Endodermal cell (in vitro differentiated cells): ENCODE data around the gene C19orf67. TPM values are rescaled to one million over a fixed set of nuclear protein-coding genes. Genes with fewer than 3 reads are reported as not detected.

Experiments
- DNase-seq: peaks from one replicate; pipeline ENCODE4 v3.0.0-alpha.2; 2017
- H3K27ac ChIP-seq: 2 replicates; pipeline ENCODE4 v1.5.1; 2013; ENCODE audit warnings: mild to moderate bottlenecking, low read depth, low read length, moderate library complexity
- H3K27me3 ChIP-seq: 2 replicates; pipeline ENCODE4 v1.6.1; 2013; ENCODE audit warnings: mild to moderate bottlenecking, low read length, moderate library complexity; ENCODE audit not compliant: insufficient read depth, control insufficient read depth, poor library complexity, severe bottlenecking
- H3K36me3 ChIP-seq: 2 replicates; pipeline ENCODE4 v1.7.0; 2013; ENCODE audit warnings: mild to moderate bottlenecking, low read length, moderate library complexity; ENCODE audit not compliant: control insufficient read depth, insufficient read depth
- H3K4me1 ChIP-seq: one replicate; pipeline ENCODE4 v1.7.0; 2013; ENCODE audit warnings: low read length; ENCODE audit not compliant: control insufficient read depth, insufficient read depth
- H3K4me3 ChIP-seq: 2 replicates; pipeline ENCODE4 v1.5.1; 2013; ENCODE audit warnings: mild to moderate bottlenecking, low read length, moderate library complexity
- H3K9ac ChIP-seq: 2 replicates; pipeline ENCODE4 v1.6.1; 2013; ENCODE audit warnings: mild to moderate bottlenecking, low read length, moderate library complexity; ENCODE audit not compliant: poor library complexity, severe bottlenecking; ENCODE audit errors: extremely low read depth
- H3K9me3 ChIP-seq: 2 replicates; pipeline ENCODE4 v1.6.1; 2013; ENCODE audit warnings: mild to moderate bottlenecking, low read length, moderate library complexity; ENCODE audit not compliant: control insufficient read depth
- H3K27ac Mint-ChIP-seq: 2 replicates; pipeline ENCODE4 v1.8.0; 2020; ENCODE audit warnings: mixed read lengths
- H3K27me3 Mint-ChIP-seq: 2 replicates; pipeline ENCODE4 v1.8.0; 2021; ENCODE audit warnings: mild to moderate bottlenecking, mixed read lengths; ENCODE audit not compliant: insufficient read depth
- H3K36me3 Mint-ChIP-seq: 2 replicates; pipeline ENCODE4 v1.8.0; 2020; ENCODE audit warnings: low read depth, mixed read lengths
- H3K4me1 Mint-ChIP-seq: 2 replicates; pipeline ENCODE4 v1.8.0; 2020; ENCODE audit warnings: mixed read lengths
- H3K4me3 Mint-ChIP-seq: 2 replicates; pipeline ENCODE4 v1.8.0; 2020; ENCODE audit warnings: mild to moderate bottlenecking, moderate library complexity, mixed read lengths
- H3K9me3 Mint-ChIP-seq: 2 replicates; pipeline ENCODE4 v1.8.0; 2020; ENCODE audit warnings: mild to moderate bottlenecking, mixed read lengths
- CTCF ChIP-seq: fragments of 200-600 bp; sonication (generic); conservative IDR thresholded peaks from 2 replicates; pipeline ENCODE4 v1.5.0; 2021; ENCODE audit warnings: antibody characterized with exemption, mild to moderate bottlenecking
- WGBS, 2 experiments: methylation state at CpG; one replicate each; pipeline versions ENCODE4 v1.1.5 to v1.1.7; 2013; ENCODE audit warnings: missing lambda C conversion rate in 2 of 2, mixed read lengths in 1 of 2; ENCODE audit not compliant: insufficient coverage in 1 of 2, insufficient read length in 1 of 2; 5-methylcytosine and 5-hydroxymethylcytosine counted together
- total RNA-seq, 2 donors: library from RNA; stranded (reverse); fragmentation: NEBNext Ultra II Directional in 1 of 2; extraction: Animal tissue kit (Norgen Biotek cat#: 25700) in 1 of 2; gene quantifications; 2 replicates in 1 of 2; 3 replicates in 1 of 2; pipeline ENCODE4 v1.2.1, GENCODE V29; 2021

C19orf67 gene
- total RNA-seq, 2 donors from 2014 or later: 0.73 to 1.1 TPM

- H3K27ac Mint-ChIP-seq: no peak overlapping the region
- no peak overlapping the region for H3K4me3 Mint-ChIP-seq
- DNase-seq: no peak
- no peak overlapping the region for H3K27ac ChIP-seq
- H3K4me3 ChIP-seq: no peak overlapping the region
- H3K27me3 ChIP-seq: peaks cover 35% of the 10 kb centered on the region
- no peak overlapping the region for H3K9ac ChIP-seq
- no peaks in the 10 kb centered on the region for H3K36me3 ChIP-seq
- TF ChIP-seq CTCF: no peak
- H3K9me3 ChIP-seq: no peaks in the 10 kb centered on the region
- 95% methylated on average over 34 to 43 of the region's 43 CpGs for WGBS, 2 experiments
- peaks cover 40% of the 10 kb centered on the region for H3K27me3 Mint-ChIP-seq
- no peaks in the 10 kb centered on the region for H3K4me1 ChIP-seq
- no peaks in the 10 kb centered on the region for H3K9me3 Mint-ChIP-seq
- peaks cover 1% of the 10 kb centered on the region for H3K4me1 Mint-ChIP-seq
- no peaks in the 10 kb centered on the region for H3K36me3 Mint-ChIP-seq
These were observed 15.1 kb downstream of the C19orf67 start for GRCh38 chr19:14070268-14071050.

GRCh38 chr19:14066134-14066533 is 19.4 kb downstream of the C19orf67 start:
- no peak overlapping the region for H3K4me3 Mint-ChIP-seq
- H3K36me3 ChIP-seq: no peaks in the 10 kb centered on the region
- no peaks in the 10 kb centered on the region for H3K27me3 ChIP-seq
- no peaks in the 10 kb centered on the region for H3K4me1 Mint-ChIP-seq
- H3K36me3 Mint-ChIP-seq: no peaks in the 10 kb centered on the region
- no peak for TF ChIP-seq CTCF
- no peak overlapping the region for H3K4me3 ChIP-seq
- no peak for DNase-seq
- H3K27ac ChIP-seq: no peak overlapping the region
- H3K4me1 ChIP-seq: no peaks in the 10 kb centered on the region
- no peak overlapping the region for H3K9ac ChIP-seq
- H3K27ac Mint-ChIP-seq: no peak overlapping the region
- no peaks in the 10 kb centered on the region for H3K9me3 Mint-ChIP-seq
- WGBS, 2 experiments: 64% methylated on average over 2 of the region's 2 CpGs; no CpG with 5 or more reads in 1 of the 2 experiments
- peaks cover 13% of the 10 kb centered on the region for H3K27me3 Mint-ChIP-seq
- H3K9me3 ChIP-seq: no peaks in the 10 kb centered on the region

- no peak for TF ChIP-seq CTCF
- H3K4me3 Mint-ChIP-seq: no peak overlapping the region
- Histone ChIP-seq H3K9me3 (no peaks in the 10 kb centered on the region), H3K4me3 (no peak overlapping the region), H3K27me3 (peaks cover 16% of the 10 kb centered on the region), H3K4me1 (no peaks in the 10 kb centered on the region), H3K27ac (no peak overlapping the region), H3K36me3 (no peaks in the 10 kb centered on the region), H3K9ac (no peak overlapping the region)
- H3K27ac Mint-ChIP-seq: no peak overlapping the region
- no peak for DNase-seq
- H3K4me1 Mint-ChIP-seq: no peaks in the 10 kb centered on the region
- H3K36me3 Mint-ChIP-seq: no peaks in the 10 kb centered on the region
- H3K27me3 Mint-ChIP-seq: peaks cover 26% of the 10 kb centered on the region
- WGBS, 2 experiments: 92 to 94% methylated on average over 7 of the region's 7 CpGs
- no peaks in the 10 kb centered on the region for H3K9me3 Mint-ChIP-seq
These were observed 22.5 kb downstream of the C19orf67 start for GRCh38 chr19:14063105-14063504.
